OCI-LY3 (cell line): ENCODE data around the gene SHISA6.

Source experiments
- H2AFZ ChIP-seq: fragments of 200-600, 300-600 bp; shearing (Covaris generic); 2 replicates; pipeline ENCODE4 v1.6.0; 2014; ENCODE audit warnings: antibody characterized with exemption, low read depth, low read length
- H3K27ac ChIP-seq: fragments of 200-600, 300-600 bp; sonication (generic); 2 replicates; pipeline ENCODE4 v1.5.1; 2014; ENCODE audit warnings: mild to moderate bottlenecking, low read length, moderate library complexity, mixed read lengths
- H3K27me3 ChIP-seq: fragments of 200-600, 300-600 bp; sonication (generic); 2 replicates; pipeline ENCODE4 v1.6.1; 2014; ENCODE audit warnings: low read depth, low read length, mixed read lengths
- H3K36me3 ChIP-seq: fragments of 200-600, 300-600 bp; sonication (generic); replicated peaks from 2 replicates; pipeline ENCODE3; 2014; ENCODE audit warnings: low read depth, low read length, mixed read lengths
- H3K4me1 ChIP-seq: fragments of 300-600, 200-600 bp; sonication (generic); 2 replicates; pipeline ENCODE4 v1.6.1; 2014; ENCODE audit warnings: low read length, mixed read lengths
- H3K4me2 ChIP-seq: fragments of 200-600, 300-600 bp; sonication (generic); 2 replicates; pipeline ENCODE4 v1.6.1; 2014; ENCODE audit warnings: low read length, mixed read lengths
- H3K4me3 ChIP-seq: fragments of 300-600, 200-600 bp; sonication (generic); 2 replicates; pipeline ENCODE4 v1.5.1; 2014; ENCODE audit warnings: antibody characterized with exemption, mild to moderate bottlenecking, low read length, moderate library complexity
- H3K79me2 ChIP-seq: fragments of 300-600, 200-600 bp; shearing (Covaris generic); 2 replicates; pipeline ENCODE4 v1.6.1; 2014; ENCODE audit warnings: mild to moderate bottlenecking, low read length, mixed read lengths
- H3K9ac ChIP-seq: fragments of 300-600, 200-600 bp; shearing (Covaris generic); 2 replicates; pipeline ENCODE4 v1.6.0; 2014; ENCODE audit warnings: mild to moderate bottlenecking, low read length, moderate library complexity
- H3K9me3 ChIP-seq: fragments of 200-600, 300-600 bp; shearing (Covaris generic); 2 replicates; pipeline ENCODE4 v1.6.1; 2014; ENCODE audit warnings: low read length, mixed read lengths; ENCODE audit not compliant: insufficient read depth
- H4K20me1 ChIP-seq: fragments of 200-600, 300-600 bp; sonication (generic); 2 replicates; pipeline ENCODE4 v1.6.1; 2016; ENCODE audit warnings: low read length, mixed read lengths; ENCODE audit not compliant: insufficient read depth
- EZH2phosphoT487 ChIP-seq: fragments of 200-600 bp; shearing (Covaris generic); IDR thresholded peaks from 2 replicates; pipeline ENCODE4 v1.6.1; 2018; ENCODE audit warnings: antibody characterized with exemption, mixed run types, low read depth
- TF ChIP-seq, protein P1 (sequence below): fragments of 200-600, 300-600 bp; sonication (generic); IDR thresholded peaks from 2 replicates; pipeline ENCODE4 v1.5.1; 2014; ENCODE audit warnings: antibody characterized with exemption, low read length, low read depth

SHISA6 gene

DNA sequence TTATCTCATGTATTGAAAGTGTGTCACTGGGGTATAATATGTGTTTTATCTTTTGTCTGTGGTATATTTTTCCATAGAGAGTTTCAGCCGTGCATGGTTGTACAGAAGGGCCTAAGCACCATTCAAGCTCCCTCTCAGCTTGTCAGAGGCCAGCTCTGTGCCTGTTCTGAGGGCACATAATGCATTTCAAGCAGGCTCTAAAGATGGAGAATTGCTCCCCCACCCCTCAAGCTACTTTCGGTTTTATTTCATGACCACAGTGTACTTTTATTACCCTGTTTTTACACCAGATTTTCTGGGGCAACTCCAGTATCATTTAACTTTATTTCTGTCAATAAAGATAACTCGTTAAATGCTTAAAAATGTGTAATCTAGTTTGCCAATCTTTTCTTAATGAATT is 131.7 kb downstream of the SHISA6 start:
- Histone ChIP-seq H3K4me1 (no peaks in the 10 kb centered on the region), H4K20me1 (no peaks in the 10 kb centered on the region), H2AFZ (no peak overlapping the region), H3K9me3 (no peaks in the 10 kb centered on the region), H3K36me3 (no peaks in the 10 kb centered on the region), H3K79me2 (no peaks in the 10 kb centered on the region), H3K9ac (no peak overlapping the region), H3K27ac (no peak overlapping the region), H3K4me3 (no peak overlapping the region), H3K4me2 (no peak overlapping the region), H3K27me3 (no peaks in the 10 kb centered on the region)
- TF ChIP-seq, protein P1, sequence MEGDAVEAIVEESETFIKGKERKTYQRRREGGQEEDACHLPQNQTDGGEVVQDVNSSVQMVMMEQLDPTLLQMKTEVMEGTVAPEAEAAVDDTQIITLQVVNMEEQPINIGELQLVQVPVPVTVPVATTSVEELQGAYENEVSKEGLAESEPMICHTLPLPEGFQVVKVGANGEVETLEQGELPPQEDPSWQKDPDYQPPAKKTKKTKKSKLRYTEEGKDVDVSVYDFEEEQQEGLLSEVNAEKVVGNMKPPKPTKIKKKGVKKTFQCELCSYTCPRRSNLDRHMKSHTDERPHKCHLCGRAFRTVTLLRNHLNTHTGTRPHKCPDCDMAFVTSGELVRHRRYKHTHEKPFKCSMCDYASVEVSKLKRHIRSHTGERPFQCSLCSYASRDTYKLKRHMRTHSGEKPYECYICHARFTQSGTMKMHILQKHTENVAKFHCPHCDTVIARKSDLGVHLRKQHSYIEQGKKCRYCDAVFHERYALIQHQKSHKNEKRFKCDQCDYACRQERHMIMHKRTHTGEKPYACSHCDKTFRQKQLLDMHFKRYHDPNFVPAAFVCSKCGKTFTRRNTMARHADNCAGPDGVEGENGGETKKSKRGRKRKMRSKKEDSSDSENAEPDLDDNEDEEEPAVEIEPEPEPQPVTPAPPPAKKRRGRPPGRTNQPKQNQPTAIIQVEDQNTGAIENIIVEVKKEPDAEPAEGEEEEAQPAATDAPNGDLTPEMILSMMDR = no peak
- TF ChIP-seq EZH2phosphoT487 = no peak

DNA sequence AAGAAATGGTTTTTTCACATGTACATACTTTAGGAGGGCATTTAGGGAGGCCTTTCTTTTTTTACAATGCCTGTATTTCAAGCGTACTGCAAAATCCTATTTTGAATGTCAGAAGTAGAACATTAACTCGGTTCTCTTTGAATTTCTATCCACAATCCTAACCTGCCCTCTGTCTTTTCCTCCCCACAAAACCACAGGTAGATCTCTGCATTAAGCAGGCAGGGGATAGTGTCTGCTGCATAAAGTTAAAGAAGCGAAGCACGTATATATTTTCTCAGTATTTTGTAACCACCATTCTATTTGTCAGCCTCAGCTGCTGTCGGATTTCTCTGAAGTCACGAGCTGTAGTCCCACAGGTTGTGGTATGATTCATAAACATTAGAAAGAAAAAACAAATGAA is 137.5 kb downstream of the SHISA6 start:
- Histone ChIP-seq H3K4me3 (no peak overlapping the region), H3K36me3 (no peaks in the 10 kb centered on the region), H3K27ac (no peak overlapping the region), H2AFZ (no peak overlapping the region), H3K27me3 (no peaks in the 10 kb centered on the region), H3K9me3 (no peaks in the 10 kb centered on the region), H3K79me2 (no peaks in the 10 kb centered on the region), H3K4me2 (no peak overlapping the region), H3K4me1 (no peaks in the 10 kb centered on the region), H3K9ac (no peak overlapping the region), H4K20me1 (no peaks in the 10 kb centered on the region)
- TF ChIP-seq EZH2phosphoT487 = no peak
- TF ChIP-seq, protein P1 = no peak

DNA sequence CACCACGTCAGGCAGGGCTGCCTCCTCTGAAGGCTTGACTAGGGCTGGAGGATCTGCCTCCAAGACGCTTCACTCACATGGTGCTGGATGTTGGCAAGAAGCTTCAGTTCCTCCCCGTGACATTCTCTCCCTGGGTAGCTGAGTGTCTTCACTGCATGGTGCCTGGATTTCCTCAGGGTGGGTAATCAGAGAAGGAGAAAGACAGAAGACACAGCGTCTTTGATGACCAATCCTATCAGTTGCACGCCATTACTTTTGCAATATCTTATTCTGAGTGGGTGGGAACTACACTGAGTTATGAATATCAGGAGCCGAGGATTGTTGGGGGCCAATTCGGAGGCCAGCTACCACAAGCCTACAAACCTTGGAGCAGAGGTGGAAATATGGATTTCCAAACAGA is 139.7 kb downstream of the SHISA6 start:
- no peaks in the 10 kb centered on the region for H3K27me3 ChIP-seq
- TF ChIP-seq, protein P1 = no peak
- no peak for TF ChIP-seq EZH2phosphoT487
- no peaks in the 10 kb centered on the region for H3K36me3 ChIP-seq
- no peak overlapping the region for H3K4me2 ChIP-seq
- no peaks in the 10 kb centered on the region for H3K79me2 ChIP-seq
- H3K4me3 ChIP-seq = no peak overlapping the region
- no peaks in the 10 kb centered on the region for H3K9me3 ChIP-seq
- no peak overlapping the region for H2AFZ ChIP-seq
- no peak overlapping the region for H3K9ac ChIP-seq
- H3K27ac ChIP-seq = no peak overlapping the region
- H4K20me1 ChIP-seq = no peaks in the 10 kb centered on the region
- no peaks in the 10 kb centered on the region for H3K4me1 ChIP-seq

DNA sequence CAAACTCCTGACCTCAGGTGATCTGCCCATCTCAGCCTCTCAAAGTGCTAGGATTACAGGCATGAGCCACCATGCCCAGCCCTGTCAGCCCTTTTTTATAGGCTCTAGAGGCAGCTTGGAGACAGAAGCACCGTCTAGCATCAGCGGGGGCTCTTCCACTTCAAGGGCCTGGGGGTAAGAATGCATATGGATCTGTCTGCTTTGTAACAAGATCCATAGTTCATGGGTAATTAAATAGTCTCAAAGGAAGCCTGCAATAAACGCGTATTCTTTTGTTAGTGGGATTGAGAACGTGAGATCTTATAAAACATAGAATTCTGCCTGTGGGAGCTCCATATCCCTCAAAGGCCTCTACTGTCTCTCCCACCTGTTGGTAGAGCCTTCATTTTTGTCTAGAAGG is 142.1 kb downstream of the SHISA6 start:
- Histone ChIP-seq H3K9ac (no peak overlapping the region), H3K27ac (no peak overlapping the region), H3K9me3 (no peaks in the 10 kb centered on the region)

More for the DNA sequence above, 142.1 kb downstream of the SHISA6 start:
- Histone ChIP-seq H3K36me3 (no peaks in the 10 kb centered on the region), H4K20me1 (no peaks in the 10 kb centered on the region), H2AFZ (no peak overlapping the region), H3K4me3 (no peak overlapping the region), H3K27me3 (no peaks in the 10 kb centered on the region), H3K4me1 (no peaks in the 10 kb centered on the region), H3K4me2 (no peak overlapping the region), H3K79me2 (no peaks in the 10 kb centered on the region)
- no peak for TF ChIP-seq EZH2phosphoT487
- TF ChIP-seq, protein P1 = no peak
